ENCODE data around the gene SYNE1.
"Not testable (repeated sequence)": the region's sequence is repeated elsewhere in the genome, so short reads cannot be mapped to it uniquely, and the experiment has no call there.

Gene SYNE1

GRCh38 chr6:152356662-152357061 is 280.5 kb downstream of the SYNE1 start:
- DNase-seq = no peak

- no peak for DNase-seq
Measured at GRCh38 chr6:152356016-152356415, 281.1 kb downstream of the SYNE1 start.

DNA sequence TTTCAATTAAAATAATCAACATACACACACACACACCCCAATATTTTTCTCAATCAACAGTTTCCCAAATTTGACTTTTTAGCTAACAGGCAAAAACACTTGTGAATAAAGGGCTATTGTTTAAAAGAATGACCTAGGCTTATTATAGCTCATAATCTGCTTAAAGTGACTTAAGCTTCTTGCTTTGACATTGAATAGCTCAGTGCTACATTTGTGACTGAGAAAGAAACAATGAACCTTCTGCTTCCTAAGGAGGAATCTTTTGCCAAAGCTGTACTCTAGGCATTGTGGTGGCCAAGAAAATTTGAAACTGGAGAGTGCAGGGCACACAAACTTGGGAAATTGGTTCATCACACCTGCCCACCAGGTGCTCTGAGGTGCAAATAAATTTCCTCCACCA is 282.0 kb downstream of the SYNE1 start:
- DNase-seq = no peak

- DNase-seq = no peak
Measured at GRCh38 chr6:152353440-152353839, 283.7 kb downstream of the SYNE1 start.

DNA sequence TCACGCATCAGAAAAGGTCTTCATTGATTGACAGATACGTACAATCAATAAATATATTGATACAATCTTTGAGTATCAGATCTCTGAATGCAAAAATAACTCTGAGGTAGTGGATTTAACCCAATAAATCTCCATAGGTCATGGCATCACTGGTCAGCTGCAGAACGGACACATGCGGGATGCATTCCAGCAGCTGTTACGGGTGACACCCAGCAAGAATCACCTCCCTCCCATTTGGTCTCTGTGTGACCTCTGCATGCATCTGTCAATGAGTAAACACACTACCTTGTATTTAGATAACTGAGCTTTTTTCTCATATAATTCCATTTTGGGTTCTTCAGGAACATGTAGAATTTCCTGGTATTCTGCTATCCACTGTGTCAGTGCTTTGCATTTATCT is 285.4 kb downstream of the SYNE1 start:
- no peak for DNase-seq

GRCh38 chr6:152351110-152351509 is 286.1 kb downstream of the SYNE1 start:
- no peak for DNase-seq

DNA sequence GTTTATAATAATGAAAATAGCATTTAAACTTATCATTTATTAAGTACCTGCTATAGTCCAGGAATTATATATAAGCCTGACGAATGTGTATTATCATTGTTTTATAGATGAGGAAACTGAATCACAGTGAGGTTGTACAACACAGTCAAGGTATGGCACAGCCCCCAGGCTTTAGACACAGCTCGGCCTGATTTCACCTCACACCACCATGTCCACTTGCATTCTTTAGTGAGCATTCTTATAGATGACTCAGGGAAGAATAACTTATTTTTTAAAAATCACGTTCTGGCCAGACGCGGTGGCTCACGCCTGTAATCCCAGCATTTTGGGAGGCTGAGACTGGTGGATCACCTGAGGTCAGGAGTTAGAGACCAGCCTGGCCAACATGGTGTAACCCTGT is 289.0 kb downstream of the SYNE1 start:
- no peak for DNase-seq

GRCh38 chr6:152343735-152344360 is 293.3 kb downstream of the SYNE1 start:
- no peak for DNase-seq

GRCh38 chr6:152341596-152341995 is 295.6 kb downstream of the SYNE1 start:
- no peak for DNase-seq

- peak; percentile 51 for DNase-seq
Measured at GRCh38 chr6:152338335-152339125, 298.6 kb downstream of the SYNE1 start.

GRCh38 chr6:152334555-152334954 is 302.6 kb downstream of the SYNE1 start:
- DNase-seq = no peak

DNA sequence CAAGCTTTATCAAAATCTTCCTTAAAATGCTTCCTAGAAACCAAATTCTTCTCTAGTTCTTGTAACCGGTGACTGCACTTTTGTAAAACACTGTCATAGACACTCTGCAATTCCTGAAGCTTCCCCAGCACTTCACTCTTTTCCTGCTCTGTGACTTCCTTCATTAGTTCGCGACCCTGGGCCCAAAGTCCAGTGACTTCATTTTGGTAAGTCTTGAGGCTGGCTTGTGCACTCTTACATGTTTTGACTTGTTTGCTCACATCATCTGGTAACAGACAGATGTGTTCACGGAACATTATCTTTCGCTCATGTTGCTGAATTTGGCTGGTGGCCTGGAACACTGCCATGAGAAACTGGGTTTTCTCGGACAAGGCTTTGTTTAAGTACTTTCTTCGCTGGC is 306.2 kb downstream of the SYNE1 start:
- no peak for DNase-seq

GRCh38 chr6:152329638-152330448 is 307.3 kb downstream of the SYNE1 start:
- no peak for DNase-seq

DNA sequence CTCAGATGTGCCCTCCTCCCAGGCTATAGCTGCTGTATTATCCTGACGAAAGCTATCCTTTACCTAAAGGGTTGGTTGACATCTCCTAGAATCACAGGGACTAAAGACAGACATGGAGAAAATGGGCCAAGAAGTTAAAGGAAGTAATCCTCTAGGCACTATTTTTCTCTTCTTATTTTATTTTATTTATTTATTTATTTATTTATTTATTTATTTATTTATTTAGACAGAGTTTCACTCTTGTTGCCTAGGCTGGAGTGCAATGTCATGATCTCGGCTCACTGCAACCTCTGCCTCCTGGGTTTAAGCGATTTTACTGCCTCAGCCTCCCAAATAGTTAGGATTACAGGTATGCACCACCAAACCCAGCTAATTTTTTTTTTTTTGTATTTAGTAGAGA is 309.0 kb downstream of the SYNE1 start:
- not testable (repeated sequence) for DNase-seq

DNA sequence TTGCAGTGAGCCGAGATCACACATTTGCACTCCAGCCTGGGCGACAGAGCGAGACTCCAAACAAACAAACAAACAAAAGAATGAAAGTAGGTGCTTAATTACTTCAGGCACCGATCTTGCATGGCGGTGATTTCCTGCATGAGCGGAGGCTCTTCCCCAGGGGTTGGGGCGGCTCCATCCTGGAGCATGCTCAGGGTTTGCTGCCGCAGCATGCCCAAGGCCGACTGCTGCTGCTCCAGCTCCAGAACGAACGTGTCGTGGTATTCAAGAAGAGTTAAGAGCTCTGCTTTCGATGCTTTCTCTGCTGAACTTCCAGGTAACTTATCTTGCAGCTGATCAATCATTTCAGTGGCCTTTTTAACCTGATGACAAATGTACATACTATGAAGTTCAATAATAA is 313.8 kb downstream of the SYNE1 start:
- no peak for DNase-seq

GRCh38 chr6:152318278-152318677 is 318.9 kb downstream of the SYNE1 start:
- no peak for DNase-seq

- no peak for DNase-seq
Measured at GRCh38 chr6:152316024-152316423, 321.1 kb downstream of the SYNE1 start.

GRCh38 chr6:152314483-152314832 is 322.7 kb downstream of the SYNE1 start:
- DNase-seq = no peak

GRCh38 chr6:152313542-152314482 is 323.4 kb downstream of the SYNE1 start:
- no peak for DNase-seq

GRCh38 chr6:152312434-152312833 is 324.7 kb downstream of the SYNE1 start:
- DNase-seq = no peak

DNA sequence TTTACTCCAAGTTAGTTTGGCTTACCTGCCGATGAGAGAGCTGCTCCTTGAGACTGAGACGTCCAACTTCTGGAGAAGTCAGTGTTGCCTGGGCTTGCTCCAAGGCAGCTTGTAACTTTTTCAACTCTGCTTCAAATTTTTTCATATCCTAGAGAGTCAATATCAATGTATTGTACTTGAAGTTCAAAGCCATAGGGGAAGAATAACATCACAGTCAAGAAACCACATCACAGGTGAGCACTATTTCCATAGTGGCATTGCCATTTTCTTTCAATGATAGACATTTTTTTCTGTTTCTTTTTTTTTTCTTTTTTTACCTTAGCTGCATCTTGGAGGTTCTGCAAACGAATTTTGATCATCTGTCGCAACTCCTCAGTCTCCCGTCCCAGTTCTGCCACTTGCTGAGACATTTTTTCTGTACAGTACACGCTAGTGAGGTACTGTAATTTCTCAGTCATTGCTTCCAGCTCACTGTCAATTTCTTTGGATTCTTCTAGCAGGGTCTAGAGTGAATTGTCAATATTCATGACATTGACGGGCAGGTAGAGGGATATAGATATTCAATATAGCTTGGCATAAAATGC is 326.7 kb downstream of the SYNE1 start:
- no peak for DNase-seq

GRCh38 chr6:152309648-152310047 is 327.5 kb downstream of the SYNE1 start:
- peak; percentile 27 for DNase-seq

All from retina (tissue), 1 donor.